ENCODE measurements around the gene SLC4A9.
"Not testable (repeated sequence)": the region's sequence is repeated elsewhere in the genome, so short reads cannot be mapped to it uniquely, and the experiment has no call there.

SLC4A9 gene

DNA sequence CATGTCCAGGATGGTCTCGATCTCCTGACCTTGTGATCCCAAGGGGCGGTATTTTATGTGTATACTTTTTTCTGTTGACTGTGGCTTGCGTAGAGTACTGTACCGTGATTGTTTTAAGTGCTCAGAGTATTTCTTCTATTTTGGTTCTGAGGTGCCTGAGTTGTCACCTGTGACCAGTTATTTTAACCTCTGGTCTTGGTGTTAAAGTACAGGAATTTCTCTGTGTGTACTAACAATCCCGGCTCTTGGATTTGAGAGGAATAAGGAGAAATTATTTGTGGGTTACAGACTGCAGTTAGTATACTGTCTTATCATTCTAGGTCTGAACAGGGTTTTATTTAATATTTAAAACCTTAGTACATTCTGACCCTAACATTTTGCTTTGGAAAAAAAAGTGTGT, 43.6 kb downstream of the SLC4A9 start:
- FAIRE-seq (no peak), DNase-seq (ENCODE audit: insufficient read length, low spot score) (no peak)
- TF ChIP-seq POU2F2 (IDR thresholded peaks at IDR 0.05; ENCODE audit: low read depth, low read length) (no peak), TAF1 (IDR thresholded peaks at IDR 0.05; ENCODE audit: low read depth, low read length) (no peak), SPI1 (IDR thresholded peaks at IDR 0.05; ENCODE audit: low read depth, low read length) (no peak), POLR2A (IDR thresholded peaks at IDR 0.05; ENCODE audit: low read depth, low read length) (no peak), PAX5 (IDR thresholded peaks at IDR 0.05; ENCODE audit: insufficient read depth, low read length, severe bottlenecking) (no peak), POLR2AphosphoS5 (IDR thresholded peaks at IDR 0.05; ENCODE audit: low read depth, low read length) (no peak)

- no peak for TF ChIP-seq POLR2AphosphoS5 (IDR thresholded peaks at IDR 0.05; ENCODE audit: low read depth, low read length)
- no peak for TF ChIP-seq TAF1 (IDR thresholded peaks at IDR 0.05; ENCODE audit: low read depth, low read length)
- TF ChIP-seq POU2F2 (IDR thresholded peaks at IDR 0.05; ENCODE audit: low read depth, low read length): no peak
- TF ChIP-seq POLR2A (IDR thresholded peaks at IDR 0.05; ENCODE audit: low read depth, low read length): no peak
- TF ChIP-seq SPI1 (IDR thresholded peaks at IDR 0.05; ENCODE audit: low read depth, low read length): no peak
- TF ChIP-seq PAX5 (IDR thresholded peaks at IDR 0.05; ENCODE audit: insufficient read depth, low read length, severe bottlenecking): no peak
- no peak for FAIRE-seq
Measured at GRCh38 chr5:140408750-140409241, 48.8 kb downstream of the SLC4A9 start.

DNA sequence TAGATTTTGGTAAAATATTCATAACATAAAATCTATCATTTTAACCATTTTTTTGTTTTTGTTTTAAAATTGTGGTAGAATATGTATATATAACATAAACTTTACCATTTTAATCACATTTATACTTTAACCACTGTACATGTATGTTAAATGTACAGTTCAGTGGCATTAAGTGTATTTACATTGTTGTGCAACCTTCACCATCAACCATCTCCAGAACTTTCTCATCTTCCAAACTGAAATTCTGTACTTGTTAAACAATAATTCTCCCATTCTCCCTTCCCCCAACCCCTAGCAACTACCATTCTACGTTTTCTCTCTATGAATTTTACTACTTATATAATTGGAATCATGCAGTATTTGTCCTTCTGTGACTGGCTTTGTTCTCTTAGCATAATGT, 53.2 kb downstream of the SLC4A9 start:
- FAIRE-seq (no peak), DNase-seq (ENCODE audit: insufficient read length, low spot score) (no peak)
- TF ChIP-seq POU2F2 (IDR thresholded peaks at IDR 0.05; ENCODE audit: low read depth, low read length) (no peak), POLR2AphosphoS5 (IDR thresholded peaks at IDR 0.05; ENCODE audit: low read depth, low read length) (no peak), SPI1 (IDR thresholded peaks at IDR 0.05; ENCODE audit: low read depth, low read length) (no peak), POLR2A (IDR thresholded peaks at IDR 0.05; ENCODE audit: low read depth, low read length) (no peak), PAX5 (IDR thresholded peaks at IDR 0.05; ENCODE audit: insufficient read depth, low read length, severe bottlenecking) (no peak), TAF1 (IDR thresholded peaks at IDR 0.05; ENCODE audit: low read depth, low read length) (no peak)

More at GRCh38 chr5:140408750-140409241, 48.8 kb downstream of the SLC4A9 start:
- DNase-seq (ENCODE audit: insufficient read length, low spot score): no peak

- no peak for TF ChIP-seq POLR2AphosphoS5 (IDR thresholded peaks at IDR 0.05; ENCODE audit: low read depth, low read length)
- TF ChIP-seq POLR2A (IDR thresholded peaks at IDR 0.05; ENCODE audit: low read depth, low read length): no peak
- no peak for TF ChIP-seq POU2F2 (IDR thresholded peaks at IDR 0.05; ENCODE audit: low read depth, low read length)
- no peak for TF ChIP-seq TAF1 (IDR thresholded peaks at IDR 0.05; ENCODE audit: low read depth, low read length)
- no peak for TF ChIP-seq SPI1 (IDR thresholded peaks at IDR 0.05; ENCODE audit: low read depth, low read length)
- no peak for TF ChIP-seq PAX5 (IDR thresholded peaks at IDR 0.05; ENCODE audit: insufficient read depth, low read length, severe bottlenecking)
- DNase-seq (ENCODE audit: insufficient read length, low spot score) (no peak), FAIRE-seq (no peak)
Measured at GRCh38 chr5:140417235-140417634, 57.2 kb downstream of the SLC4A9 start.

GRCh38 chr5:140418862-140419520, 59.0 kb downstream of the SLC4A9 start:
- TF ChIP-seq POLR2A (IDR thresholded peaks at IDR 0.05; ENCODE audit: low read depth, low read length): no peak
- no peak for TF ChIP-seq PAX5 (IDR thresholded peaks at IDR 0.05; ENCODE audit: insufficient read depth, low read length, severe bottlenecking)
- no peak for TF ChIP-seq TAF1 (IDR thresholded peaks at IDR 0.05; ENCODE audit: low read depth, low read length)
- TF ChIP-seq POU2F2 (IDR thresholded peaks at IDR 0.05; ENCODE audit: low read depth, low read length): no peak
- TF ChIP-seq SPI1 (IDR thresholded peaks at IDR 0.05; ENCODE audit: low read depth, low read length): no peak
- TF ChIP-seq POLR2AphosphoS5 (IDR thresholded peaks at IDR 0.05; ENCODE audit: low read depth, low read length): no peak
- DNase-seq (ENCODE audit: insufficient read length, low spot score) (no peak), FAIRE-seq (no peak)

- no peak for DNase-seq (ENCODE audit: insufficient read length, low spot score)
- FAIRE-seq: no peak
Measured at GRCh38 chr5:140420226-140420570, 60.2 kb downstream of the SLC4A9 start.

DNA sequence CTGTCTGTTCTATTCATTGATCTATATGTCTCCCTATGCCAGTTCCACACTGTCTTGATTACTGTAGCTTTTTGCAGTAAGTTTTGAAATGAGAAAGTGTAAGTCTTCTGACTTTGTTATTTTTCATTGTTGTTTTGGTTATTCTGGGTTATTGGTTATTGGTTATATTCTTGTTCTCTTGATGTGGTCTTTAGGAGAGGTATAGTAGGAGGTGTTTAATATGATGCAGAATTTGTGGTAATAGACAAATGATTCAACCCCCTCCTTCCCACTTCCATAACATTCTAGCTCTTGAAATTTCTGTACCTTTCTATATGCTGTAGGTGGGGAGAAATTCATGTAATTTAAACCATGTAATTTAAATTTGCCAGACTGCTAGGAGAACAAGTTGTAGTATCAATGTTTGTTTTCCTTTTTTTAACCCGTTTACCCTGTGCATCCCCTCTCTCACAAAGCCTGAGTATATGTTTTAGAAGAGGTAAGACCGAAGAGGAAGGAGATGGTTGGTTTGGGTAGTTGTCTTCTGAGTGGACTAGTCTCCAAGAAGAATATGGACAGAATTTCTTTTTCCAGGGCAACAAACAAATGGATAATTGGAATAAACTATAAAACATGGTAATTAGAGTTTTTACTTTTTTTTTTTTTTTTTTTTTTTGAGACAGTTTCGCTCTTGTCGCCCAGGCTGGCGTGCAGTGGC, 60.8 kb downstream of the SLC4A9 start:
- FAIRE-seq: no peak

More at GRCh38 chr5:140420226-140420570, 60.2 kb downstream of the SLC4A9 start:
- TF ChIP-seq POLR2A (IDR thresholded peaks at IDR 0.05; ENCODE audit: low read depth, low read length) (no peak), SPI1 (IDR thresholded peaks at IDR 0.05; ENCODE audit: low read depth, low read length) (no peak)

GRCh38 chr5:140421375-140421774, 61.4 kb downstream of the SLC4A9 start:
- not testable (repeated sequence) for FAIRE-seq

More for the DNA sequence above, 60.8 kb downstream of the SLC4A9 start:
- TF ChIP-seq SPI1 (IDR thresholded peaks at IDR 0.05; ENCODE audit: low read depth, low read length): no peak
- DNase-seq (ENCODE audit: insufficient read length, low spot score): no peak

DNA sequence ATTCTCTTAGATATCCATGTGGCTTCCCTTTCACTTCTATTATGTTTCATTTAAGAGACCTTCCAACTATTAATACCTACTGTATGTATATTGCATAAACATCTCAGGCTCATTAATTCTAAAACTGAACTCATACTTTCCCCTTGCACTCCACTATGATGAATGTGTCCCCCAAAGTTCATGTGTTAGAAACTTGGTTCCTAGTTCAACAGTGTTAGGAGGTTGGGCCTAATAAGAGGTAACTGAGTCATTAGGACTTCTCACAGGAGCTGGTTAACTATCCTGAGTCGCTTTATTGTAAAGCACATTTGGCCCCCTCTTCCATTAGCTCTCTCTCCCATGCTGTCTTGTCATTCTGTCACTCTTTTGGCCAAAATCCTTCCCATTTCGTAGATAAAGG, 63.6 kb downstream of the SLC4A9 start:
- DNase-seq (ENCODE audit: insufficient read length, low spot score): no peak
- TF ChIP-seq TAF1 (IDR thresholded peaks at IDR 0.05; ENCODE audit: low read depth, low read length): no peak
- no peak for FAIRE-seq

More at GRCh38 chr5:140421375-140421774, 61.4 kb downstream of the SLC4A9 start:
- DNase-seq (ENCODE audit: insufficient read length, low spot score): not testable (repeated sequence)

DNA sequence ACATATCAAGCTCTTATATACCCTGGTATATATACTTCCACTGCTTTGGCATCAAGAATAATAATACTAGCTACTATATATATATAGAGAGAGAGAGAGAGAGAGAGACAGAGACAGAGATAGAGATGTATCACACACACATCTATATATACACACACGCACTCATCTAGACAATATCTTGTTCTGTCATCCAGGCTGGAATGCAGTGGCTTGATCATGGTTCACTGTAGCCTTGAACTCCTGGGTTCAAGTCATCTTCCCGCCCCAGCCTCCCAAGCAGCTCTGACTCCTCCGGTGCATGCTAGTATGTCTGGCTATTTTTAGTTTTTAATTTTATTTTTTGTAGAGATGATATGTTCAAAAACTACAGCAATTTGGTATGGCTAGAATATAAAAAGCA, 64.1 kb downstream of the SLC4A9 start:
- TF ChIP-seq POLR2AphosphoS5 (IDR thresholded peaks at IDR 0.05; ENCODE audit: low read depth, low read length): no peak
- TF ChIP-seq POU2F2 (IDR thresholded peaks at IDR 0.05; ENCODE audit: low read depth, low read length): no peak
- no peak for TF ChIP-seq PAX5 (IDR thresholded peaks at IDR 0.05; ENCODE audit: insufficient read depth, low read length, severe bottlenecking)
- no peak for TF ChIP-seq TAF1 (IDR thresholded peaks at IDR 0.05; ENCODE audit: low read depth, low read length)
- no peak for TF ChIP-seq SPI1 (IDR thresholded peaks at IDR 0.05; ENCODE audit: low read depth, low read length)
- TF ChIP-seq POLR2A (IDR thresholded peaks at IDR 0.05; ENCODE audit: low read depth, low read length): no peak
- DNase-seq (ENCODE audit: insufficient read length, low spot score) (no peak), FAIRE-seq (no peak)

Measured in GM12891 (cell line).